ENCODE measurements around the gene WDR5. TPM values are rescaled to one million over a fixed set of nuclear protein-coding genes. Genes with fewer than 3 reads are reported as not detected.

The WDR5 gene
- total and polyA plus RNA-seq, 12 donors = 14.0 to 22.5 (median 17.8) TPM

DNA sequence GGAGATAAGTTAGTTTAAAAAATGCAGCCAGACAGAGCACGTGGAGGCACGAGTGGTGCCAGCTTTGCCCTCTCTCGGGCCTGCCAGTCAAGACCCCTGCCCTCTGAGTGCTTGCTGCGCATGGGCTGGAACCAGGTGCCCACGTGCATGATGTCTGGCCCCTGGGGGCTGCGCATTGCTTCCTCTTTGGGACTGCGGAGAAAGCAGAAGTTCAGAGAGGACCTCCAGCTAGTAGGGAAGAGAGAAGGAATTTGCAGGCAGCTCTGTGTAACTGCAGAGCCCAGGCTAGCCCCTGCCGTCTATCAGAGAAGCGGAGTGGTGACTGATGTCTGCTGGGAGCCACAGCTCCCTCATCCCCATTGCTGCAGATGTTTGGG is 38.2 kb downstream of the WDR5 start:
- Histone ChIP-seq H3K4me1 (peaks cover 0 to 53% (median 24%) of the 10 kb centered on the region in 9 donors), H3K36me3 (no peaks in the 10 kb centered on the region)
- no peak for DNase-seq

DNA sequence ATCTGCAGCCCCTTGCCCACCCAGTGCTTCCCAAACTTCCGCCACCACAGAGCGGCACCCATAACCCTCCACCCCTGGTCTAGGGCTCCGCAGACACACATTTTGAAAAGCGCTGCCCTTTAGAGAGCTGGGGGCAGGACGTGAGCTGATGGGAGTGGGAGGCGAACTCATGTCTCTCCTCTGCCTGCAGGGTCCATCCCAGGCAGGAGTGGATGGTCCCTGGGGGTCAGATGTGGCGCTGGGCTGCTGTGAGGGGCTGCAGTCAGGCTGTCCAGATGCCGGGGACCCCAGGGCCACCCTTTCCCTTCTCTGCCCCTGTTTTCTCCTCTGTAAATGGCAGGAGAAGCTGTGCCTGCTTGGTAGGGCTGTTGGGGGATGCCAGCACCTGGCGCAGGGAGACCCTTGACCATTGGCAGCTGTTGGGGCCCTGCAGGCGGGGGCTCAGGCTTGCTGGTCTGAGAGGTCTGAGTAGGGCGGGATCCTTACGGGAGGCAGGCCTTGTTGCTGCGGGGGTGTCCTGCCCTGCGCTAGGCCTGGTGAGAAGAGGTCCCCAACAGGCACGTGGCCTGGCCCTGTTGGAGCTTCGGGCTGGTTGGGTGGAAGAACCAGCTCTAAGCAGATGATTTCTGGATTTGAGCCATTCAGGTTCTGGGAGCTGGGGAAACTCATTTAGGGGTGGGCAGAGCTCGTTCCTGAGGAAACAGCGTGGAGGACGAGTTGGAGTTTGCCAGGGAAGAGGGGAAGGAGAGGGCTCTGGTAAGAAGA is 38.8 kb downstream of the WDR5 start:
- ATAC-seq (no peak), DNase-seq (no peak)
- peaks cover 0 to 37% (median 24%) of the 10 kb centered on the region in 7 donors for H3K27me3 ChIP-seq
- H3K4me1 ChIP-seq = peaks cover 0 to 57% (median 27%) of the 10 kb centered on the region in 9 donors
- WGBS, 2 donors = 83 to 88% methylated on average over 17 to 19 of the region's 19 CpGs
- no peak for TF ChIP-seq CTCF (IDR thresholded peaks at IDR 0.05)
- no peaks in the 10 kb centered on the region for H3K36me3 ChIP-seq
- intact Hi-C loops (cut with DNase I) = loop anchor here (5.0 to 10.0 kb wide), 11 partner anchors 38 to 570 kb away; partner anchors contain the start of genes RXRA (in 6 of the 10) and COL5A1 (in 2 of the 10)
- no peak overlapping the region for H3K27ac ChIP-seq
- no peaks in the 10 kb centered on the region for H3K9me3 ChIP-seq
- no peak overlapping the region for H3K4me3 ChIP-seq

More for the DNA sequence above, 38.2 kb downstream of the WDR5 start:
- H3K27ac ChIP-seq = no peak overlapping the region
- no peak for ATAC-seq
- intact Hi-C loops (cut with DNase I) = loop anchor here (5.0 to 10.0 kb wide), 9 partner anchors 38 to 571 kb away; partner anchors contain the start of genes RXRA (in 5 of the 10) and COL5A1 (in 2 of the 10)
- no peak overlapping the region for H3K4me3 ChIP-seq
- peaks cover 0 to 1% (median 0%) of the 10 kb centered on the region in 11 donors for H3K9me3 ChIP-seq
- H3K27me3 ChIP-seq = peaks cover 0 to 31% (median 24%) of the 10 kb centered on the region in 7 donors
- TF ChIP-seq CTCF (IDR thresholded peaks at IDR 0.05) = no peak
- WGBS, 2 donors = 64 to 69% methylated on average over 9 of the region's 9 CpGs

GRCh38 chr9:134175291-134175807 is 39.5 kb downstream of the WDR5 start:
- Histone ChIP-seq H3K4me1 (peaks cover 0 to 52% (median 27%) of the 10 kb centered on the region in 9 donors), H3K36me3 (no peaks in the 10 kb centered on the region), H3K27me3 (peaks cover 0 to 38% (median 24%) of the 10 kb centered on the region in 7 donors), H3K4me3 (no peak overlapping the region), H3K9me3 (no peaks in the 10 kb centered on the region), H3K27ac (no peak overlapping the region)
- TF ChIP-seq CTCF (IDR thresholded peaks at IDR 0.05) = no peak
- no peak for ATAC-seq
- intact Hi-C loops (cut with DNase I) = loop anchor here in 9 of 10 donors (5.0 to 10.0 kb wide), 10 partner anchors 37 to 569 kb away; partner anchors contain the start of genes RXRA (in 3 of the 9) and COL5A1 (in 2 of the 9)
- DNase-seq = no peak
- 52 to 68% methylated on average over 15 to 20 of the region's 20 CpGs for WGBS, 2 donors

GRCh38 chr9:134175808-134176598 is 40.1 kb downstream of the WDR5 start:
- Histone ChIP-seq H3K9me3 (no peaks in the 10 kb centered on the region), H3K36me3 (no peaks in the 10 kb centered on the region), H3K4me1 (peaks cover 0 to 52% (median 27%) of the 10 kb centered on the region in 9 donors), H3K27ac (no peak overlapping the region), H3K27me3 (peaks cover 0 to 38% (median 24%) of the 10 kb centered on the region in 7 donors), H3K4me3 (peak overlapping the region in 2 of 10 donors; percentile 16 to 31)
- ATAC-seq (peak in 6 of 8 donors; percentile 9 to 53 (median 40)), DNase-seq (peak in 1 of 2 donors; percentile 53)
- TF ChIP-seq CTCF (IDR thresholded peaks at IDR 0.05) = peak in 8 of 9 donors; percentile 29 to 64 (median 52)
- intact Hi-C loops (cut with DNase I) = loop anchor here in 9 of 10 donors (5.0 to 10.0 kb wide), 10 partner anchors 36 to 569 kb away; partner anchors contain the start of genes RXRA (in 3 of the 9) and COL5A1 (in 2 of the 9)
- 48% methylated on average over 33 to 35 of the region's 35 CpGs for WGBS, 2 donors

Data from heart right ventricle (tissue), 16 donors.